Parathyroid adenoma (tissue), 2 donors: ENCODE data around the gene DOK5.

Source experiments
- H2AFZ ChIP-seq: fragments of 300-600 bp; sonication (generic); one replicate; pipeline ENCODE4 v1.7.0; 2017; ENCODE audit warnings: antibody characterized with exemption, mild to moderate bottlenecking
- H3K27ac ChIP-seq: fragments of 300-600 bp; sonication (generic); one replicate; pipeline ENCODE4 v1.7.0; 2017
- H3K27me3 ChIP-seq: fragments of 300-600 bp; sonication (generic); one replicate; pipeline ENCODE4 v1.7.0; 2017; ENCODE audit warnings: low read length; ENCODE audit not compliant: control insufficient read depth, insufficient read depth
- H3K36me3 ChIP-seq: fragments of 300-600 bp; sonication (generic); one replicate; pipeline ENCODE4 v1.7.0; 2017; ENCODE audit warnings: low read length; ENCODE audit not compliant: control insufficient read depth, insufficient read depth
- H3K4me1 ChIP-seq: fragments of 300-600 bp; sonication (generic); one replicate; pipeline ENCODE4 v1.7.0; 2017; ENCODE audit warnings: control low read depth
- H3K4me2 ChIP-seq: fragments of 300-600 bp; sonication (generic); one replicate; pipeline ENCODE4 v1.7.0; 2017; ENCODE audit warnings: low read length
- H3K4me3 ChIP-seq: fragments of 300-600 bp; sonication (generic); one replicate; pipeline ENCODE4 v1.7.0; 2017; ENCODE audit warnings: low read depth, low read length
- H3K79me2 ChIP-seq: fragments of 300-600 bp; sonication (generic); one replicate; pipeline ENCODE4 v1.7.0; 2017; ENCODE audit warnings: control low read depth
- H3K9ac ChIP-seq: fragments of 300-600 bp; sonication (generic); one replicate; pipeline ENCODE4 v1.7.0; 2017; ENCODE audit warnings: mild to moderate bottlenecking
- H3K9me3 ChIP-seq: fragments of 300-600 bp; sonication (generic); one replicate; pipeline ENCODE4 v1.7.0; 2017; ENCODE audit warnings: low read length; ENCODE audit not compliant: control insufficient read depth
- CTCF ChIP-seq: fragments of 300-600 bp; sonication (generic); IDR thresholded peaks from one replicate; pipeline ENCODE4 v1.7.0; 2017; ENCODE audit warnings: antibody characterized with exemption, mild to moderate bottlenecking
- donor health status: primary hyperparathyroidism.

Gene DOK5

GRCh38 chr20:54566031-54566688, 90.8 kb downstream of the DOK5 start:
- TF ChIP-seq CTCF = no peak

DNA sequence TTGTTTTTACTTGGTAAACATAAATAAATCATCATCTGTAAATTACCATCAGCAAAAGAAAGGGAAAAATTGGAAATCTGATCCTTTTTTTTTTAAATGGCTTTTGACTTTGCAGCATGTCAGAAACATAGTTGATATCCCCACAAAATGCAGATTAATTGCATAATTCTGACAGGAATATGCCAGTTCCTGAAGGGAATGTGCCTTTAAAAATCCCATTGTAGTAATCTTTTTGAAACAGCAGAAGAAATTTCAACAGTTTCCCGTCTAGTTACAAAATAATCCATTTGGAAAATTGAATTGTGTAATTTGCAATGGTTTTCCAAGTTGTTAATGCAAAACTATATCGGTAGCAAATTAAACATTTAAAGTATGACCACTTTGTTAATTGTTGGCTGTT, 95.2 kb downstream of the DOK5 start:
- Histone ChIP-seq H3K79me2 (no peaks in the 10 kb centered on the region), H2AFZ (no peak overlapping the region), H3K4me1 (no peaks in the 10 kb centered on the region), H3K27ac (no peak overlapping the region), H3K9ac (no peak overlapping the region), H3K4me2 (no peak overlapping the region), H3K9me3 (no peaks in the 10 kb centered on the region), H3K36me3 (no peaks in the 10 kb centered on the region), H3K27me3 (no peaks in the 10 kb centered on the region), H3K4me3 (no peak overlapping the region)
- no peak for TF ChIP-seq CTCF

More at GRCh38 chr20:54566031-54566688, 90.8 kb downstream of the DOK5 start:
- Histone ChIP-seq H3K27me3 (no peaks in the 10 kb centered on the region), H3K4me2 (no peak overlapping the region), H2AFZ (no peak overlapping the region), H3K79me2 (no peaks in the 10 kb centered on the region), H3K4me1 (no peaks in the 10 kb centered on the region), H3K36me3 (no peaks in the 10 kb centered on the region), H3K9ac (no peak overlapping the region), H3K4me3 (no peak overlapping the region), H3K9me3 (no peaks in the 10 kb centered on the region), H3K27ac (no peak overlapping the region)

GRCh38 chr20:54572665-54573435, 97.5 kb downstream of the DOK5 start:
- Histone ChIP-seq H3K36me3 (no peaks in the 10 kb centered on the region), H3K4me2 (no peak overlapping the region), H3K4me1 (no peaks in the 10 kb centered on the region), H3K9ac (no peak overlapping the region), H3K27me3 (no peaks in the 10 kb centered on the region), H2AFZ (no peak overlapping the region), H3K27ac (no peak overlapping the region), H3K9me3 (no peaks in the 10 kb centered on the region), H3K79me2 (no peaks in the 10 kb centered on the region), H3K4me3 (no peak overlapping the region)
- TF ChIP-seq CTCF = no peak

DNA sequence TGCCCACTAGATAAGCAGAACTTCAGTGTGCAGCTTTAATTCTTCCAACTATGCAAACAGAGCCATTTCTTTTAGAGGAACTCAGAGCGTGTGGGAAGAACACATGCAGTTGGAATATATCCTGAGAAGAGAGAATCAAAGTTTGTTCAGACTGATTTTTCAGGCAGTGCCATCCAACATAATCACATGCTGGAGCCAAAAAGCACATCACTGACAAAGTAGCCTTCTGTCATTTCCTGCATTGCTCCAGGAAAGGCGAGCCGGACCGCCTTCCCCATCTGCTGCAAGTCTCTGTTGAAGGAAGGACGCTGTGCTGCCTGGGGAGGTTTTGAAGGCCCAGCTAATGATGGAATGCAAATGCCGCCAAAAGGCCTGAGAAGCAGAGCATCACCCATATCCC, 98.4 kb downstream of the DOK5 start:
- H3K27ac ChIP-seq = no peak overlapping the region
- H3K4me1 ChIP-seq = no peaks in the 10 kb centered on the region
- no peak overlapping the region for H3K9ac ChIP-seq
- no peaks in the 10 kb centered on the region for H3K9me3 ChIP-seq
- H3K79me2 ChIP-seq = no peaks in the 10 kb centered on the region
- no peak overlapping the region for H2AFZ ChIP-seq
- no peak overlapping the region for H3K4me2 ChIP-seq
- no peak for TF ChIP-seq CTCF
- H3K4me3 ChIP-seq = no peak overlapping the region
- H3K36me3 ChIP-seq = no peaks in the 10 kb centered on the region
- no peaks in the 10 kb centered on the region for H3K27me3 ChIP-seq

DNA sequence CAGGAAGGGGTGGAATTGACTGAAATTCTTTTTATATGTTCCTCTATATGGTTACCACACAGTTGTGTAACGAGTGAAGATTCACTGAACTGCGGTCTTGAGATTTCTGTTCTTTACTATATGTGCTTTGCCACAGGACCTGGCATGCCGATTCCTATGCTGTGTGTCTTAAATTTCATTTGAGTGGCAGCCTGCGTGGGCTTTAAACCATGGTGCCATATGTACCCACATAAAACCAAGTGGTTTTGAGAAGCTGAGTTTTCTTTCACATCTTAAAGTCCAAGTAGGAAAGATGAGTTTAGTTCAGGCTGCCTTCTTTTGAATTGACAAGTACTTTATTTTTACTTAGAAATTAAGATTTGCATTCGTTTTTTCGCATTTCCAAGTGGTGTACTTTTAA, 101.1 kb downstream of the DOK5 start:
- Histone ChIP-seq H3K79me2 (no peaks in the 10 kb centered on the region), H3K4me2 (no peak overlapping the region), H3K4me3 (no peak overlapping the region), H3K9ac (no peak overlapping the region), H3K36me3 (no peaks in the 10 kb centered on the region), H3K27me3 (no peaks in the 10 kb centered on the region), H3K4me1 (no peaks in the 10 kb centered on the region), H2AFZ (no peak overlapping the region), H3K27ac (no peak overlapping the region), H3K9me3 (no peaks in the 10 kb centered on the region)
- TF ChIP-seq CTCF = no peak
